H7 (cell line): ENCODE measurements around the gene RNF7. TPM values are rescaled to one million over a fixed set of nuclear protein-coding genes. Genes with fewer than 3 reads are reported as not detected.
"Not testable (repeated sequence)": the region's sequence is repeated elsewhere in the genome, so short reads cannot be mapped to it uniquely, and the experiment has no call there.

Experiments
- DNase-seq: peaks from one replicate; pipeline ENCODE4 v3.0.0; 2012
- H3K27me3 ChIP-seq: 2 replicates; pipeline ENCODE4 v1.6.0; 2011; ENCODE audit warnings: mild to moderate bottlenecking, low read length; ENCODE audit not compliant: control insufficient read depth, insufficient read depth
- H3K36me3 ChIP-seq: replicated peaks from 2 replicates; pipeline ENCODE4 v1.5.1; 2011; ENCODE audit warnings: low read length; ENCODE audit not compliant: control insufficient read depth, insufficient read depth
- H3K4me3 ChIP-seq: 2 replicates; pipeline ENCODE4 v1.5.1; 2011; ENCODE audit warnings: low read depth, mild to moderate bottlenecking, control low read depth, low read length, moderate library complexity; ENCODE audit not compliant: insufficient read depth
- total RNA-seq: library from RNA; depleted of rRNA; stranded (reverse); fragments of >200 nt; shearing (Covaris generic); gene quantifications from 2 replicates; pipeline ENCODE4 v1.2.3, GENCODE V29; 2014

Gene RNF7
- total RNA-seq, 1 experiment from 2014 or later = 72.9 TPM

GRCh38 chr3:141782386-141782932 lies 44.4 kb downstream of the RNF7 start:
- no peaks in the 10 kb centered on the region for H3K36me3 ChIP-seq
- no peaks in the 10 kb centered on the region for H3K27me3 ChIP-seq
- DNase-seq = peak; percentile 61
- no peak overlapping the region for H3K4me3 ChIP-seq

DNA sequence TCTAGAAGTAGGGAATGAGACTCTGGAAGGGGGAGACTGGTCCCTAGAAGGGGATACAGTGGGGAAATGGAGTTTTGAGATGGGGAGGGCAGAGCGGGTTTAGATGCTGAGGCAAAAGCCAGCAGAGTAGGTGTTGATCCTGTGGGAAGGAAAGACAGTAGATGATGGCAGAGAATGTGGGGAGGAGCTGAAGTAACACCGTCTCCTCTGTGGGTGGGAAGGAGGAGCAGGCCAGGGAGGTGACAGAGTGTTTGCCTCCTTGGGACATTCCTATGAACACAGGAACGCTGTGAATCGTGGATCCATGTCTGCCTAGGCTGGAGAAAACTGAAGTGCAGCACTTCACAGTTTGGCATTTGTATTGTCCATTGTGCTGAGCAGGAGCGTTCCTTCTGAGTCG lies 45.5 kb downstream of the RNF7 start:
- DNase-seq = no peak
- H3K27me3 ChIP-seq = no peaks in the 10 kb centered on the region
- no peaks in the 10 kb centered on the region for H3K36me3 ChIP-seq
- no peak overlapping the region for H3K4me3 ChIP-seq

- Histone ChIP-seq H3K36me3 (no peaks in the 10 kb centered on the region), H3K4me3 (no peak overlapping the region), H3K27me3 (no peaks in the 10 kb centered on the region)
- DNase-seq = no peak
These were observed 46.0 kb downstream of the RNF7 start for GRCh38 chr3:141784096-141784495.

GRCh38 chr3:141784531-141784930 lies 46.4 kb downstream of the RNF7 start:
- no peak for DNase-seq
- Histone ChIP-seq H3K27me3 (no peaks in the 10 kb centered on the region), H3K4me3 (no peak overlapping the region), H3K36me3 (no peaks in the 10 kb centered on the region)

- Histone ChIP-seq H3K4me3 (no peak overlapping the region), H3K36me3 (no peaks in the 10 kb centered on the region), H3K27me3 (no peaks in the 10 kb centered on the region)
- DNase-seq = no peak
These were observed 50.1 kb downstream of the RNF7 start for GRCh38 chr3:141788149-141788548.

DNA sequence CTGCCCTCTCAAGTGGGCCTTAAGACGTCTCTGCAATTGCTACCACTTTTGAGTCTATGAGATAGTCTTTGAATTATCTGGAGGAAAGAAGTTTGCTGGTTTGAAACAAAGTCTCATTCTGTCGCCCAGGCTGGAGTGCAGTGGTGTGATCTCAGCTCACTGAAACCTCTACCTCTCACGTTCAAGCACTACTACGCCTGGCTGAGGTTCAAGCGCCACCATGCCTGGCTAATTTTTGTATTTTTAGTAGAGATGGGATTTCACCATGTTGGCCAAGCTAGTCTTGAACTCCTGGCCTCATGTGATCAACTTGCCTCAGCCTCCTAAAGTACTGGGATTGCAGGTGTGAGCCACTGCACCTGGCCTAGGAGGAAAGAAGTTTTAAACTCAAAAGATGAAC lies 50.7 kb downstream of the RNF7 start:
- not testable (repeated sequence) for DNase-seq, H3K4me3 ChIP-seq, H3K27me3 ChIP-seq, H3K36me3 ChIP-seq

DNA sequence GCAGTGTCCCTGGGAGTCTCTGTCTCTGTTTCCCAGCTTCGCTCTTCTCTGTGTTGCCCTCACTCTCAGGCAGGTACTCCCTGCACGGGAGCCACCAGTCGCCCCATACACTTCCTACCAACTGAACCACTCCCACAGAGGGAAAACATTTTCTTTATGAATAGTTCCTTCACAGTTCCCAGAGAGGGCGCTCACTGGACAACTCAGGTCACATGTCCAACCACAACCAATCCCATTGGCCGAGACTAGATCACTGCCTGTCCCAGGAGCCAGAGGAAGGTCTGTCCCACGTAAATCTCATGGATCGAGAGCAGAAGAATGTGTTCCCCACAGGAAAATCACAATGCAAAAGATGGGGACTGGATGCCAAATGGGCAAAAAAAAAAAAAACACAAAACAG lies 51.2 kb downstream of the RNF7 start:
- H3K4me3 ChIP-seq = no peak overlapping the region

DNA sequence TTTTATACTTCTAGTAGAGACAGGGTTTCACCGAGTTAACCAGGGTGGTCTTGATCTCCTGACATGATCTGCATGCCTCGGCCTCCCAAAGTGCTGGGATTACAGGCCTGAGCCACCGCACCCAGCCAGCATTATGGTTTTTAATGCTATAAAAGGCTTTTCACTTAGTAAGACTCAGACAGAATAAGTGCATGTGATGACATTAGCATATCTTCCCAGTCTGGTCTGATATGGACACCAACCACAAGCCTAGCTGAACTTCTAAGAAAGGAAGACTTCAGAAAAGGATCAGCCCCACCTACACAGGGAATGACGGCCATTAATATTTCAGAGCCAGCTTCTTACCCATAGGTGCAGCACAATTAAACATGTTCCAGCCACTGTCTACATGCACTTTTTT lies 52.1 kb downstream of the RNF7 start:
- Histone ChIP-seq H3K27me3 (no peaks in the 10 kb centered on the region), H3K36me3 (no peaks in the 10 kb centered on the region), H3K4me3 (no peak overlapping the region)
- no peak for DNase-seq

More for the DNA sequence above, 51.2 kb downstream of the RNF7 start:
- Histone ChIP-seq H3K36me3 (no peaks in the 10 kb centered on the region), H3K27me3 (no peaks in the 10 kb centered on the region)
- DNase-seq = peak; percentile 62

DNA sequence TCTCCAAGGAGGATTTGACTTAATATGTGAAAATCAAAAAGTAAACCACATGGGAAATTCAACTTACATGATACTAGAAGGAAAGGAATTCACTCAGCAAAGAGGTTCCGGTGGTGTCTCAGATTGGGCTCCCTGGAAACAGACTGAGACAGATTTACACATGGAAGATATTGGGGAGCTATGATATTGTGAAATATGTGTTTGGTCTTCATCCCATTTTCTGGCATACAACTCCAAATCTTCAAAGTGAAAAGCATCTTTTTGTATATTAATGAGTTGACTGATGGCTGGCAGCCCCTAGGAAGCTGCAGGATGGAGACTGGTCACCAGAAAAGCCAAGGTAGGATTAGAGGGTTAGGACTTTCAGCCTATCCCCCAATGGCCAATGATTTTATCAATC lies 54.4 kb downstream of the RNF7 start:
- Histone ChIP-seq H3K27me3 (peaks cover 5% of the 10 kb centered on the region), H3K36me3 (no peaks in the 10 kb centered on the region), H3K4me3 (no peak overlapping the region)
- no peak for DNase-seq

GRCh38 chr3:141793476-141794260 lies 55.6 kb downstream of the RNF7 start:
- Histone ChIP-seq H3K4me3 (no peak overlapping the region), H3K36me3 (no peaks in the 10 kb centered on the region), H3K27me3 (peaks cover 10% of the 10 kb centered on the region)
- peak; percentile 81 for DNase-seq

DNA sequence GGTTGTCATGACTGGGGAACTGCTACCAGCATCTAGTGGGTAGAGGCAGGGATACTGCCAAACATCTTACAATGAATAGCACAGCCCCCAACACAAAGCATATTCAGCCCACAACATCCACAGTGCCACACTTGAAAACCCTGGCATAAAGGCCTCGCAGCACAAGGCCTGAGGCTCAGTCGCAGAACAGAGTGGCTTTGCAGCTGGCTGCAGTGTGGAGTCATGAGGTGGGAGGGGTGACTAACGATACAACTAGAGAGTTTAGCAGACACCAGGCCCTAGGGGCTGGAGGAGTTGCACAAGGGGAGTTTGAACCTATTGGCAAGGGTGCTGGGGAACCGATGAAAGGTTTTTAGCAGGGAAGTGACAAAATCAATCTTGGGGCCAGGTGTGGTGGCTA lies 57.2 kb downstream of the RNF7 start:
- H3K27me3 ChIP-seq = peaks cover 10% of the 10 kb centered on the region
- H3K36me3 ChIP-seq = no peaks in the 10 kb centered on the region
- no peak for DNase-seq
- no peak overlapping the region for H3K4me3 ChIP-seq

GRCh38 chr3:141795741-141796080 lies 57.6 kb downstream of the RNF7 start:
- DNase-seq = no peak
- H3K36me3 ChIP-seq = no peaks in the 10 kb centered on the region
- H3K4me3 ChIP-seq = no peak overlapping the region

DNA sequence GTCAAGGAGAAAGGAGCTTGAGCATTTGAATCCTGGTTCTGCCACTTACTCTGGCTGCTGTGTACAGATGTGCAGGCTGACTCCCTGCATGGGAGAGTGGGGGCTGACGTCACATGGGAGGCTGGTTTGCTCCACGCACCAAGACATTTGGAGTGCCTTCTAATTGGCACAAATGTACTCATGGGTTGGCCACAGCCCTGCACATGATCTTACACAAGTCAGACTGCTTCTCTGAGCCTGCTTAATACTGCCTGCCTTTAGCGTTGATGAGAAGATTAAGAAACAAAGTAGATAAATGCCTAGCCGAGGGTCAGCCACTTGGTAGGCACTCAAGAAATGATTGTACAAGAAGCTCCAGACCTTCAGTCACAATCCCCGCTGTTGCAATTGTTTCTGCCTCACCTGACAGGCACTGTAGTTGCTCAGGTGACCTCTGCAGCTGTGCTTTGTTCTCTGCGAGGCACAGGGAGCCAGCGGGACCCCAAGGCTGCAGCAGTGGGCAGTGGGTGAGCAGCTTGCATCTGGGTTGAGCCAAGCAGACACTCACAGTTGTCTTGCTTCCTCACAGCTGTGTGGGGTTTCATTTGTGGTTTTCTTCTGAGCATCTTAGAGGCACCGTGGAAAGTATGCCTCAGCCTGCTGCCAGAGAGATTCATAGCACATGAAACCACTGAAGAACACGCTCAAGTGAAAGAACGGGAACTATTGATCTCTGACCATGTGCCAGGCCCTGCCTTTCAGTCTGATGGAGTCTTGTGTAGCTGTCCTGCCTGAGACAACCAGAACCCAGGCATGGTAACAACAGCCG lies 58.2 kb downstream of the RNF7 start:
- Histone ChIP-seq H3K36me3 (no peaks in the 10 kb centered on the region), H3K27me3 (peaks cover 10% of the 10 kb centered on the region), H3K4me3 (no peak overlapping the region)
- no peak for DNase-seq

More at GRCh38 chr3:141795741-141796080, 57.6 kb downstream of the RNF7 start:
- H3K27me3 ChIP-seq = peaks cover 10% of the 10 kb centered on the region
